Measurements from ENCODE around the gene SLC26A8.

DNA sequence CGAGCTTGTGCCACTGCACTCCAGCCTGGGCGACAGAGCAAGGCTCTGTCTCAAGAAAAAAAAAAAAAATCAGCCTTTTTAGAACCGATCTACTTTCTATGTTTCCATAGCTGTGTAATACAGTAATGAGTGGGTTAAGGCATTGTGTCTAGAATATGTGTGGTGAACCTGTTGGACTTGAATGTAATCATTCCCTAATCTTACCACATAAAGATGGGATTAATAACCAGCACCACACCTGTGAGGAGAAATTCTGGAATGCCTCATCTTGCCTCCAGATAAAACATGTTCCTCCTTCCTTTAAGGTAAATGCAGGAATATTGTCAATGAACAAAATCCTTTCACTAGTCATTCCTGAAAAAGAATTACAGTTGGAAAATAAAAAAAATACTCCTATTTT lies 46.8 kb upstream of the SLC26A8 start:
- TF ChIP-seq POLR2A (IDR thresholded peaks at IDR 0.05; ENCODE audit: low read depth, low read length) (no peak), POLR2AphosphoS5 (IDR thresholded peaks at IDR 0.05; ENCODE audit: low read depth, low read length) (no peak)
